Thymus (tissue), 11 donors: ENCODE measurements around the gene LYRM9. TPM values are rescaled to one million over a fixed set of nuclear protein-coding genes. Genes with fewer than 3 reads are reported as not detected.

Source experiments
- DNase-seq, 9 donors: peaks; one replicate each; pipeline ENCODE4 v3.0.0-alpha.2; 2013; ENCODE audit warnings: low spot score in 9 of 9, low read depth in 6 of 9, missing footprints in 1 of 9
- H3K27ac ChIP-seq, 2 donors: one replicate each; pipeline ENCODE4 v1.5.1; 2013; ENCODE audit warnings: control low read depth in 1 of 2, low read depth in 1 of 2, low read length in 1 of 2, mild to moderate bottlenecking in 1 of 2, moderate library complexity in 1 of 2
- H3K27me3 ChIP-seq, 2 donors: one replicate each; pipeline ENCODE4 v1.5.1; 2013; ENCODE audit warnings: low read length in 1 of 2; ENCODE audit not compliant: control insufficient read depth in 2 of 2, insufficient read depth in 1 of 2
- H3K36me3 ChIP-seq, 2 donors: one replicate each; pipeline ENCODE4 v1.5.1; 2013; ENCODE audit warnings: low read length in 1 of 2, mild to moderate bottlenecking in 1 of 2, moderate library complexity in 1 of 2; ENCODE audit not compliant: control insufficient read depth in 2 of 2, insufficient read depth in 2 of 2
- H3K4me1 ChIP-seq, 2 donors: one replicate each; pipeline ENCODE4 v1.5.1; 2013; ENCODE audit warnings: low read length in 2 of 2; ENCODE audit not compliant: control insufficient read depth in 2 of 2, insufficient read depth in 2 of 2
- H3K4me3 ChIP-seq, 2 donors: one replicate each; pipeline ENCODE4 v1.5.1; 2013; ENCODE audit warnings: low read length in 2 of 2, control low read depth in 1 of 2, mild to moderate bottlenecking in 1 of 2
- H3K9me3 ChIP-seq, 2 donors: one replicate each; pipeline ENCODE4 v1.5.1; 2013; ENCODE audit warnings: low read length in 1 of 2, mild to moderate bottlenecking in 1 of 2; ENCODE audit not compliant: control insufficient read depth in 2 of 2, insufficient read depth in 1 of 2
- WGBS: extraction: QIAGEN DNeasy Blood & Tissue Kit; methylation state at CpG from one replicate; pipeline ENCODE4 v1.1.7; 2013; 5-methylcytosine and 5-hydroxymethylcytosine counted together
- polyA plus RNA-seq: library from polyadenylated mRNA; stranded (reverse); fragments of 200-250 nt; gene quantifications from one replicate; pipeline ENCODE4 v1.2.3, GENCODE V29; 2013
- total RNA-seq: library from RNA; stranded (reverse); fragments of 120-200 nt; gene quantifications from one replicate; pipeline ENCODE4 v1.2.4, GENCODE V29; 2013
- donor health status: healthy.

The LYRM9 gene
- total and polyA plus RNA-seq, 2 donors = 3.8 to 27.7 TPM

- no peak for DNase-seq
- H3K27me3 ChIP-seq = no peaks in the 10 kb centered on the region
- no peaks in the 10 kb centered on the region for H3K4me1 ChIP-seq
- H3K4me3 ChIP-seq = no peak overlapping the region
- no peaks in the 10 kb centered on the region for H3K9me3 ChIP-seq
- H3K27ac ChIP-seq = no peak overlapping the region
- 77% methylated on average over 5 of the region's 5 CpGs for WGBS
- H3K36me3 ChIP-seq = no peaks in the 10 kb centered on the region
Measured at GRCh38 chr17:27928587-27928986, 35.4 kb upstream of the LYRM9 start.

DNA sequence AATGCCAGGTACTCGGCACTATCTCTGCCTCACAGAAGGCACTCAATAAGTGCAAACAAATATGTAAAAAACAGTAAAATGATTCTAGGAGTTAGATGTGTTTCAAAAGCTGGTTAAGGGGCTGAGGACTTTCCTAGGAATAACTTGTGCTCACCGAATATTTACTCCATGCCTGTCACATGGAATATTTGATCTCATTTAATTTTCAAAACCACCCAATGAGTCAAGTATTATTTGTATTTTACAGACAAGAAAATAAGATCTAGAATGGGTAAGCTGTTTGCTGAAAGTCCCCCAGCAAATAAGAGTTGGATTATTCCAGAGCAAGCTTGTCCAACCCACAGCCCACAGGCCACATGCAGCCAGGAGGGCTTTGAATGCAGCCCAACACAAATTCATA is 34.6 kb upstream of the LYRM9 start:
- Histone ChIP-seq H3K4me1 (no peaks in the 10 kb centered on the region), H3K36me3 (no peaks in the 10 kb centered on the region), H3K4me3 (no peak overlapping the region), H3K27ac (no peak overlapping the region), H3K9me3 (no peaks in the 10 kb centered on the region), H3K27me3 (no peaks in the 10 kb centered on the region)
- no peak for DNase-seq
- 95% methylated on average over 2 of the region's 2 CpGs for WGBS

DNA sequence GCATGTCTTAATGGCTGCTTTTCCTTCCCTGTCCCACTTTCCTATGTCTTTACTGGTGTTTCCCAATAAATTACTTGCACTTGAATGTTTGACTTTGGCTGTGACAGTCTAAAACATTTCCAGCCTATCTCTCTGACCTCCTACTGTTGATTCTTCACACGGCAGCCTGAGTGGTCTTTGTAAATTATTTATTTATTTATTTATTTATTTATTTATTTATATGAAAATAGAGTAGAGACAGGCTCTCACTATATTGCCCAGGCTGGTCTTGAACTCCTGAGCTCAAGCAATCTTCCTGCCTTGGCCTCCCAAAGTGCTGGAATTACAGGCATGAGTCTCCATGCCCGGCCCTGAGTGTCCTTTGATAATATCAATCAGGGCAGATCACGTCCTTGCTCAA is 28.4 kb upstream of the LYRM9 start:
- Histone ChIP-seq H3K36me3 (no peaks in the 10 kb centered on the region), H3K9me3 (no peaks in the 10 kb centered on the region), H3K4me3 (no peak overlapping the region), H3K4me1 (no peaks in the 10 kb centered on the region), H3K27me3 (no peaks in the 10 kb centered on the region), H3K27ac (no peak overlapping the region)
- DNase-seq = no peak
- WGBS = 94% methylated on average over 3 of the region's 3 CpGs

DNA sequence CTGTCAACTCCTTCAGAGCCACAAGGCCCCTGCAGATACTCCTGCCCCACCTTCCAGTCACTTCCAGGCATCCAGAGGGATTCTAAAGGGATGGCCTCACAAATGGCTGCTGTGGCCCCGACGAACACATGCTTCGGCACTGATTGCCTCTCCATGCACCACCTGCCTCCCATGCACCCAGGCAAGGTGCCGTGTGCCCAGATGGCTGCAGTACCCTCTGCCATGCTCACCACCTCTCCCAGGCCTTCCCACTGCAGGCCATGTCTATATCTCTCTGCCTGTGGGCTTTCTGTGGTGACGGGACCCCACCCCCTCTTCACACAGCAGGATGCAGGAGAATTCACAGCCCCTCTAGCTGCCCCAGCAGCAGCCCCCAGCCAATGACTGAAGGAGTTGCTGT is 27.9 kb upstream of the LYRM9 start:
- WGBS = 97% methylated on average over 5 of the region's 5 CpGs
- no peaks in the 10 kb centered on the region for H3K36me3 ChIP-seq
- H3K27ac ChIP-seq = no peak overlapping the region
- H3K9me3 ChIP-seq = no peaks in the 10 kb centered on the region
- no peaks in the 10 kb centered on the region for H3K27me3 ChIP-seq
- H3K4me3 ChIP-seq = no peak overlapping the region
- no peak for DNase-seq
- no peaks in the 10 kb centered on the region for H3K4me1 ChIP-seq

DNA sequence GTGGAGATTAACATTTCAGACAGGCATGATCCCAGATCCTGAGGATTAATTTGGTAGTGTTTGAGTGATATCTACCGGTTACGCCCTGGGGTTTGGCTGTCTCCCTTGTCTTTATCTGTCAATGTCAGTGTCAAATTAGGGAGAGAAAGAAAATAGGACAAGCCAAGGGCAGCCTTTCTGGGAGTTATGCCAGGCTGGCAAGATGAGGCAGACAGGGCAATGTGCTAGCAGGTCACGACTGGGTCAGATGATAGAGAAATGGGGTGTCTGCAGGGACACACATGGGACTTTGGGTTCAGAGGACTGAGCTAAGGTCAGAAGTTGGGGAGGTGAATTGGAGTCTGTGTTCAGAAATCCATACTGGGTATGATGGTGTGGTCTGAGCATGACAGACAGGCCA is 27.4 kb upstream of the LYRM9 start:
- Histone ChIP-seq H3K27me3 (no peaks in the 10 kb centered on the region), H3K4me3 (no peak overlapping the region), H3K4me1 (no peaks in the 10 kb centered on the region), H3K27ac (no peak overlapping the region), H3K9me3 (no peaks in the 10 kb centered on the region), H3K36me3 (no peaks in the 10 kb centered on the region)
- no peak for DNase-seq
- 96% methylated on average over 3 of the region's 3 CpGs for WGBS

DNA sequence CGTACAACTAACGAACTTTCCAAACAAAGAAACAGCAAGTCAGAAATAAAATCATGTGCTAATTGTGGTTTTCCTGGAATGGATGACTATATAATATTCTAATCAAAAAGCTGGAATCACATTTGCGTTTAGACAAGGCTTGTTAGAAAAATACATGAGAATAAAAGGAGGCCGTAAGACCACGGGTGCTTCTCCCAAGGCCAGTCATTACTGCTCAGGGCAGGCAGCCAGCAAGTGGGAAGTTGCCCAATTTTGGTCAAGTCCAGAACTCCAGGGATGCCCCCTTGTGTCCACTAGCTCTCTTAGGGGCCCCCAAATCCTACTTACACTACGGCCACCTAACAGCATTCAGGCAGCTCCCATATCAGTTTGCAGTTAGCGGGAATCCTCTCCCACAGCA is 25.9 kb upstream of the LYRM9 start:
- Histone ChIP-seq H3K27ac (no peak overlapping the region), H3K36me3 (no peaks in the 10 kb centered on the region), H3K4me1 (no peaks in the 10 kb centered on the region), H3K27me3 (no peaks in the 10 kb centered on the region), H3K9me3 (no peaks in the 10 kb centered on the region), H3K4me3 (no peak overlapping the region)
- WGBS = 92% methylated on average over 7 of the region's 7 CpGs
- no peak for DNase-seq

- no peak for DNase-seq
- H3K9me3 ChIP-seq = no peaks in the 10 kb centered on the region
- H3K4me1 ChIP-seq = no peaks in the 10 kb centered on the region
- no peaks in the 10 kb centered on the region for H3K27me3 ChIP-seq
- no peak overlapping the region for H3K4me3 ChIP-seq
- WGBS = 100% methylated on average over 1 of the region's 1 CpG
- H3K27ac ChIP-seq = no peak overlapping the region
- H3K36me3 ChIP-seq = no peaks in the 10 kb centered on the region
Measured at GRCh38 chr17:27918498-27918897, 25.3 kb upstream of the LYRM9 start.

DNA sequence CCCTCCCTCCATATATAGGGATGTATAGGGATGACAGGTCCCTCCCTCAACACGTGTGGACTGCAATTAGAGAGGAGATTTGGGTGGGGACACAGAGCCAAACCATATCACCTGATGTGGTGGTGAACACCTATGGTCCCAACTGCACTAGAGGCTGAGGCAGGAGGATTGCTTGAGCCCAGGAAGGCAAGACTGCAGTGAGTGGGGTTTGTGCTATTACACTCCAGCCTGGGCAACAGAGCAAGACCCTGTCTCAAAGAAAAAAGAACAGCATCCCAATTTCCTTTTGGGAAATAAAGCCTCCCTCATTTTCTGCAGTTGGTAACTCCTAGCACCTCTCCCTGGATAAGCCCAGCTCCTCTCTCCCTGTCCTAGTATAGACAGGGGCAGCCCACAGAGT is 23.8 kb upstream of the LYRM9 start:
- Histone ChIP-seq H3K27me3 (no peaks in the 10 kb centered on the region), H3K36me3 (no peaks in the 10 kb centered on the region), H3K9me3 (no peaks in the 10 kb centered on the region), H3K27ac (no peak overlapping the region), H3K4me3 (no peak overlapping the region), H3K4me1 (no peaks in the 10 kb centered on the region)
- WGBS = 76% methylated on average over 1 of the region's 1 CpG
- no peak for DNase-seq

- H3K36me3 ChIP-seq = no peaks in the 10 kb centered on the region
- no peak overlapping the region for H3K27ac ChIP-seq
- WGBS = 85% methylated on average over 7 of the region's 7 CpGs
- H3K4me3 ChIP-seq = no peak overlapping the region
- DNase-seq = no peak
- no peaks in the 10 kb centered on the region for H3K4me1 ChIP-seq
- H3K27me3 ChIP-seq = no peaks in the 10 kb centered on the region
- no peaks in the 10 kb centered on the region for H3K9me3 ChIP-seq
Measured at GRCh38 chr17:27915709-27916108, 22.5 kb upstream of the LYRM9 start.

DNA sequence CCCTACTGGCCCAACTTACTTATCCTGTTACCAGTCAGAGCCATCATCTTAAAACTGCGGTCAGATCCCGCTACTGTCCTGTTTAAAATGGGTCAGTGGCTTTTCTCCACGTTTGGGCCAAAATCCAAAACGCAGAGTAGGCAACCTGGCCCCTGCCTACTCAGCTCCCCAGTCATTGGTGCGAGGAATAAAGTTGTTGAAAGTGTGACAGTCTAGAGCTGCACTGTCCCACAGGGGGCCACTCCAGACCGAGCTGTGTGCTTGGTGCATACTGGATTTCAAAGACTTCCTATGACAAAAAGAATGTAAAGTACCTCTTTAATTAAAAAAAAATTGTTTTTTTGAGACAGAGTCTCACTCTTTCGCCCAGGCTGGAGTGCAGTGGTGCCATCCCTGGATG is 21.2 kb upstream of the LYRM9 start:
- no peaks in the 10 kb centered on the region for H3K9me3 ChIP-seq
- no peak overlapping the region for H3K4me3 ChIP-seq
- H3K27me3 ChIP-seq = no peaks in the 10 kb centered on the region
- WGBS = 80% methylated on average over 7 of the region's 7 CpGs
- H3K36me3 ChIP-seq = no peaks in the 10 kb centered on the region
- DNase-seq = no peak
- no peaks in the 10 kb centered on the region for H3K4me1 ChIP-seq
- H3K27ac ChIP-seq = no peak overlapping the region
